SU-DHL-6 (cell line): ENCODE data around the gene KIF16B.

Source experiments
- EZH2phosphoT487 ChIP-seq: fragments of 200-600 bp; sonication (generic), shearing (Covaris generic); conservative IDR thresholded peaks from 2 replicates; pipeline ENCODE4 v1.6.1; 2018; ENCODE audit warnings: mild to moderate bottlenecking, antibody characterized with exemption, low read length, moderate library complexity, mixed read lengths
- TF ChIP-seq, protein P1 (sequence below): fragments of 200-600 bp; sonication (generic); IDR thresholded peaks from one replicate; pipeline ENCODE4 v1.5.1; 2017; ENCODE audit warnings: antibody characterized with exemption, mild to moderate bottlenecking, low read length, moderate library complexity; ENCODE audit not compliant: insufficient read depth, poor library complexity, severe bottlenecking

- TF ChIP-seq, protein P1, sequence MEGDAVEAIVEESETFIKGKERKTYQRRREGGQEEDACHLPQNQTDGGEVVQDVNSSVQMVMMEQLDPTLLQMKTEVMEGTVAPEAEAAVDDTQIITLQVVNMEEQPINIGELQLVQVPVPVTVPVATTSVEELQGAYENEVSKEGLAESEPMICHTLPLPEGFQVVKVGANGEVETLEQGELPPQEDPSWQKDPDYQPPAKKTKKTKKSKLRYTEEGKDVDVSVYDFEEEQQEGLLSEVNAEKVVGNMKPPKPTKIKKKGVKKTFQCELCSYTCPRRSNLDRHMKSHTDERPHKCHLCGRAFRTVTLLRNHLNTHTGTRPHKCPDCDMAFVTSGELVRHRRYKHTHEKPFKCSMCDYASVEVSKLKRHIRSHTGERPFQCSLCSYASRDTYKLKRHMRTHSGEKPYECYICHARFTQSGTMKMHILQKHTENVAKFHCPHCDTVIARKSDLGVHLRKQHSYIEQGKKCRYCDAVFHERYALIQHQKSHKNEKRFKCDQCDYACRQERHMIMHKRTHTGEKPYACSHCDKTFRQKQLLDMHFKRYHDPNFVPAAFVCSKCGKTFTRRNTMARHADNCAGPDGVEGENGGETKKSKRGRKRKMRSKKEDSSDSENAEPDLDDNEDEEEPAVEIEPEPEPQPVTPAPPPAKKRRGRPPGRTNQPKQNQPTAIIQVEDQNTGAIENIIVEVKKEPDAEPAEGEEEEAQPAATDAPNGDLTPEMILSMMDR: no peak
- no peak for TF ChIP-seq EZH2phosphoT487
Measured at GRCh38 chr20:16612706-16613105, 39.5 kb upstream of the KIF16B start.
